Ovary (tissue), 3 donors: ENCODE measurements around the gene RCL1.
"Not testable (repeated sequence)": the region's sequence is repeated elsewhere in the genome, so short reads cannot be mapped to it uniquely, and the experiment has no call there.

Source experiments
- POLR2A ChIP-seq: fragments of 450-650 bp; IDR thresholded peaks from one replicate; pipeline ENCODE4 v1.6.1; 2017; ENCODE audit warnings: antibody characterized with exemption, mild to moderate bottlenecking, moderate library complexity
- TF ChIP-seq, protein P1 (sequence below), 3 donors: fragments of 450-650 bp in 2 of 3; fragments of 200-600 bp in 1 of 3; IDR thresholded peaks; one replicate each; pipeline versions ENCODE4 v1.5.1 to v1.8.0; 2016 to 2022; ENCODE audit warnings: antibody characterized with exemption in 3 of 3, mild to moderate bottlenecking in 1 of 3
- donor health status: DM: no; HTN: no; CAD: no.

DNA sequence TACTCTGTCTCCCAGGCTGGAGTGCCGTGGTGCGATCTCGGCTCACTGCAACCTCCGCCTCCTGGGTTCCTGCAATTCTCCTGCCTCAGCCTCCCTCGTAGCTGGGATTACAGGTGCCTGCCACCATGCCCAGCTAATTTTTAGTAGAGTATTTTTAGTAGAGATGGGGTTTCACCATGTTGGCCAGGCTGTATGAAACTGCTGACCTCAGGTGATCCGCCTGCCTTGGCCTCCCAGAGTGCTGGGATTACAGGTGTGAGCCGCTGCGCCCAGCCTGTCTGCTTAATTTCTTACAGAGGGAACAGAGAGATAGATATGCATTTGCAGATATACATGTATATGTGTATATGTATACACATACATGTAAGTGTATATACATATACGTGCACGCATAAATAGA lies 2.4 kb downstream of the RCL1 start:
- TF ChIP-seq, protein P1, sequence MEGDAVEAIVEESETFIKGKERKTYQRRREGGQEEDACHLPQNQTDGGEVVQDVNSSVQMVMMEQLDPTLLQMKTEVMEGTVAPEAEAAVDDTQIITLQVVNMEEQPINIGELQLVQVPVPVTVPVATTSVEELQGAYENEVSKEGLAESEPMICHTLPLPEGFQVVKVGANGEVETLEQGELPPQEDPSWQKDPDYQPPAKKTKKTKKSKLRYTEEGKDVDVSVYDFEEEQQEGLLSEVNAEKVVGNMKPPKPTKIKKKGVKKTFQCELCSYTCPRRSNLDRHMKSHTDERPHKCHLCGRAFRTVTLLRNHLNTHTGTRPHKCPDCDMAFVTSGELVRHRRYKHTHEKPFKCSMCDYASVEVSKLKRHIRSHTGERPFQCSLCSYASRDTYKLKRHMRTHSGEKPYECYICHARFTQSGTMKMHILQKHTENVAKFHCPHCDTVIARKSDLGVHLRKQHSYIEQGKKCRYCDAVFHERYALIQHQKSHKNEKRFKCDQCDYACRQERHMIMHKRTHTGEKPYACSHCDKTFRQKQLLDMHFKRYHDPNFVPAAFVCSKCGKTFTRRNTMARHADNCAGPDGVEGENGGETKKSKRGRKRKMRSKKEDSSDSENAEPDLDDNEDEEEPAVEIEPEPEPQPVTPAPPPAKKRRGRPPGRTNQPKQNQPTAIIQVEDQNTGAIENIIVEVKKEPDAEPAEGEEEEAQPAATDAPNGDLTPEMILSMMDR (IDR thresholded peaks at IDR 0.05) = not testable (repeated sequence)
- not testable (repeated sequence) for TF ChIP-seq POLR2A
